ENCODE data around the gene SMIM5.

SMIM5 gene

GRCh38 chr17:75667825-75668224 lies 34.6 kb downstream of the SMIM5 start:
- no peak for DNase-seq (ENCODE audit: low read depth)

- no peak for DNase-seq (ENCODE audit: low read depth)
Measured at GRCh38 chr17:75668489-75668888, 35.3 kb downstream of the SMIM5 start.

GRCh38 chr17:75670868-75671267 lies 37.6 kb downstream of the SMIM5 start:
- no peak for DNase-seq (ENCODE audit: low read depth)

- DNase-seq (ENCODE audit: low read depth) = no peak
Measured at GRCh38 chr17:75672011-75672410, 38.8 kb downstream of the SMIM5 start.

GRCh38 chr17:75673487-75673886 lies 40.3 kb downstream of the SMIM5 start:
- DNase-seq (ENCODE audit: low read depth) = no peak

- no peak for DNase-seq (ENCODE audit: low read depth)
Measured at GRCh38 chr17:75676461-75676860, 43.2 kb downstream of the SMIM5 start.

- DNase-seq (ENCODE audit: low read depth) = no peak
Measured at GRCh38 chr17:75679706-75680211, 46.5 kb downstream of the SMIM5 start.

GRCh38 chr17:75680431-75680830 lies 47.2 kb downstream of the SMIM5 start:
- no peak for DNase-seq (ENCODE audit: low read depth)

- DNase-seq (ENCODE audit: low read depth) = no peak
Measured at GRCh38 chr17:75681289-75681688, 48.1 kb downstream of the SMIM5 start.

GRCh38 chr17:75683583-75683982 lies 50.3 kb downstream of the SMIM5 start:
- DNase-seq (ENCODE audit: low read depth) = no peak

- no peak for DNase-seq (ENCODE audit: low read depth)
Measured at GRCh38 chr17:75684249-75684648, 51.0 kb downstream of the SMIM5 start.

GRCh38 chr17:75684924-75685323 lies 51.7 kb downstream of the SMIM5 start:
- no peak for DNase-seq (ENCODE audit: low read depth)

GRCh38 chr17:75685499-75685898 lies 52.3 kb downstream of the SMIM5 start:
- DNase-seq (ENCODE audit: low read depth) = no peak

GRCh38 chr17:75688209-75688825 lies 55.1 kb downstream of the SMIM5 start:
- DNase-seq (ENCODE audit: low read depth) = no peak

- DNase-seq (ENCODE audit: low read depth) = peak; percentile 6
Measured at GRCh38 chr17:75689441-75689873, 56.2 kb downstream of the SMIM5 start.

Measured in activated T-cell treated with anti-CD3 and anti-CD28 coated beads for 24 hours (primary cell).